Vagina (tissue), 2 donors: ENCODE data around the gene CTSA.

Experiments
- CTCF ChIP-seq, 3 experiments: fragments of 450-650 bp in 2 of 3; fragments of 200-600 bp in 1 of 3; sonication (generic) in 1 of 3; IDR thresholded peaks; one replicate each; pipeline ENCODE4 v1.5.1; 2017 to 2019; ENCODE audit warnings: antibody characterized with exemption in 3 of 3, mild to moderate bottlenecking in 2 of 3, moderate library complexity in 2 of 3
- POLR2A ChIP-seq, 2 donors: fragments of 450-650 bp; IDR thresholded peaks; one replicate each; pipeline ENCODE4 v1.6.1; 2017; ENCODE audit warnings: antibody characterized with exemption in 2 of 2, mild to moderate bottlenecking in 2 of 2, moderate library complexity in 2 of 2
- POLR2AphosphoS5 ChIP-seq, 2 donors: sonication (generic); formaldehyde crosslinking; IDR thresholded peaks; one replicate each; pipeline ENCODE4 v1.9.0; 2017; ENCODE audit warnings: antibody characterized with exemption in 2 of 2, mild to moderate bottlenecking in 2 of 2, low read depth in 1 of 2; ENCODE audit not compliant: insufficient read depth in 1 of 2

- TF ChIP-seq POLR2A (IDR thresholded peaks at IDR 0.05) (no peak), POLR2AphosphoS5 (IDR thresholded peaks at IDR 0.05; ENCODE audit: insufficient read depth in 1 of 2, low read depth in 1 of 2) (peak in 1 of 2 donors; percentile 9), CTCF (IDR thresholded peaks at IDR 0.05) (no peak)
Observed at GRCh38 chr20:45843506-45843905, 47.6 kb upstream of the CTSA start.
